Trophoblast cell (in vitro differentiated cells and primary cell): ENCODE measurements around the gene GTF2A1L.

ENCODE experiments used
- DNase-seq, 2 donors: peaks; one replicate each; pipeline ENCODE4 v3.0.0-alpha.2; 2016
- H2AFZ ChIP-seq: 2 replicates; pipeline ENCODE4 v1.6.1; 2013; ENCODE audit warnings: low read length, moderate library complexity, mild to moderate bottlenecking; ENCODE audit not compliant: insufficient read depth, poor library complexity
- H2AK5ac ChIP-seq: 2 replicates; pipeline ENCODE4 v1.6.1; 2013; ENCODE audit warnings: mild to moderate bottlenecking, low read length
- H2BK120ac ChIP-seq: 2 replicates; pipeline ENCODE4 v1.6.1; 2013; ENCODE audit warnings: low read length, mild to moderate bottlenecking, moderate library complexity; ENCODE audit not compliant: insufficient read depth, poor library complexity
- H2BK12ac ChIP-seq: 2 replicates; pipeline ENCODE4 v1.6.1; 2013; ENCODE audit warnings: mild to moderate bottlenecking, low read length, moderate library complexity
- H2BK5ac ChIP-seq: 2 replicates; pipeline ENCODE4 v1.6.1; 2013; ENCODE audit warnings: low read length, low read depth, moderate library complexity, mild to moderate bottlenecking; ENCODE audit not compliant: poor library complexity
- H3K14ac ChIP-seq: 2 replicates; pipeline ENCODE4 v1.6.1; 2013; ENCODE audit warnings: mild to moderate bottlenecking, low read length
- H3K18ac ChIP-seq: 2 replicates; pipeline ENCODE4 v1.6.1; 2013; ENCODE audit warnings: mild to moderate bottlenecking, low read length
- H3K23ac ChIP-seq: 2 replicates; pipeline ENCODE4 v1.6.1; 2013; ENCODE audit warnings: low read length
- H3K27ac ChIP-seq: 2 replicates; pipeline ENCODE4 v1.5.1; 2013; ENCODE audit warnings: low read depth, mild to moderate bottlenecking, inconsistent platforms, low read length, moderate library complexity
- H3K27me3 ChIP-seq: 2 replicates; pipeline ENCODE4 v1.6.1; 2013; ENCODE audit warnings: inconsistent platforms, mild to moderate bottlenecking, low read length, moderate library complexity; ENCODE audit not compliant: insufficient read depth
- H3K36me3 ChIP-seq, 2 experiments: 1 replicate in 1 of 2; 2 replicates in 1 of 2; pipeline ENCODE4 v1.6.1; 2013; ENCODE audit warnings: low read length in 2 of 2, mild to moderate bottlenecking in 2 of 2, moderate library complexity in 1 of 2; ENCODE audit not compliant: insufficient read depth in 2 of 2, control insufficient read depth in 1 of 2
- H3K4ac ChIP-seq: 2 replicates; pipeline ENCODE4 v1.6.1; 2013; ENCODE audit warnings: low read depth, mild to moderate bottlenecking, low read length, moderate library complexity
- H3K4me1 ChIP-seq, 2 experiments: 1 replicate in 1 of 2; 2 replicates in 1 of 2; pipeline ENCODE4 v1.6.1; 2013; ENCODE audit warnings: low read length in 2 of 2, mild to moderate bottlenecking in 2 of 2, moderate library complexity in 1 of 2; ENCODE audit not compliant: insufficient read depth in 2 of 2, control insufficient read depth in 1 of 2
- H3K4me2 ChIP-seq: 2 replicates; pipeline ENCODE4 v1.6.1; 2013; ENCODE audit warnings: inconsistent platforms, mild to moderate bottlenecking, low read length, moderate library complexity
- H3K4me3 ChIP-seq: 2 replicates; pipeline ENCODE4 v1.5.1; 2013; ENCODE audit warnings: mild to moderate bottlenecking, low read depth, low read length, inconsistent platforms
- H3K79me1 ChIP-seq: one replicate; pipeline ENCODE4 v1.6.1; 2013; ENCODE audit warnings: low read length
- H3K79me2 ChIP-seq: 2 replicates; pipeline ENCODE4 v1.6.1; 2013; ENCODE audit warnings: low read length, mild to moderate bottlenecking; ENCODE audit not compliant: control insufficient read depth, insufficient read depth, poor library complexity
- H3K9ac ChIP-seq: 2 replicates; pipeline ENCODE4 v1.6.1; 2013; ENCODE audit warnings: mild to moderate bottlenecking, low read length
- H3K9me3 ChIP-seq: 2 replicates; pipeline ENCODE4 v1.6.1; 2013; ENCODE audit warnings: low read depth, mild to moderate bottlenecking, control low read depth, inconsistent platforms, low read length; ENCODE audit not compliant: insufficient read depth
- H4K12ac ChIP-seq: 2 replicates; pipeline ENCODE4 v1.6.1; 2013; ENCODE audit warnings: low read depth, mild to moderate bottlenecking, low read length, moderate library complexity
- H4K8ac ChIP-seq: 2 replicates; pipeline ENCODE4 v1.6.1; 2013; ENCODE audit warnings: low read depth, mild to moderate bottlenecking, low read length, moderate library complexity
- H4K91ac ChIP-seq: one replicate; pipeline ENCODE4 v1.6.1; 2013; ENCODE audit warnings: low read depth, mild to moderate bottlenecking, low read length, moderate library complexity
- WGBS: extraction: QIAGEN DNeasy Blood & Tissue Kit; methylation state at CpG from one replicate; pipeline ENCODE4 v1.1.7; 2013; ENCODE audit warnings: missing lambda C conversion rate; ENCODE audit not compliant: insufficient read length, insufficient coverage; ENCODE audit errors: extremely low coverage; 5-methylcytosine and 5-hydroxymethylcytosine counted together

Gene GTF2A1L

GRCh38 chr2:48694149-48694548 is 76.5 kb downstream of the GTF2A1L start:
- Histone ChIP-seq H4K8ac (no peak overlapping the region), H3K18ac (no peak overlapping the region), H4K91ac (no peak overlapping the region), H3K79me1 (peaks cover 4% of the 10 kb centered on the region), H3K9me3 (no peaks in the 10 kb centered on the region), H3K4ac (no peak overlapping the region), H2BK12ac (no peak overlapping the region), H3K14ac (no peak overlapping the region), H4K12ac (no peak overlapping the region), H2AFZ (no peak overlapping the region), H3K27me3 (no peaks in the 10 kb centered on the region), H3K4me3 (no peak overlapping the region), H2BK120ac (no peak overlapping the region), H3K36me3 (no peaks in the 10 kb centered on the region), H3K4me2 (no peak overlapping the region), H3K23ac (no peak overlapping the region), H3K27ac (peak overlapping the region; percentile 89), H3K9ac (no peak overlapping the region), H2BK5ac (no peak overlapping the region), H3K4me1 (peaks cover 0 to 7% of the 10 kb centered on the region in 2 experiments), H3K79me2 (no peaks in the 10 kb centered on the region), H2AK5ac (no peak overlapping the region)
- peak; percentile 53 to 95 for DNase-seq
- no CpG with 5 or more reads among the region's 3 CpGs for WGBS

GRCh38 chr2:48695991-48696390 is 78.3 kb downstream of the GTF2A1L start:
- no peak overlapping the region for H4K91ac ChIP-seq
- H3K27ac ChIP-seq: no peak overlapping the region

GRCh38 chr2:48696881-48697280 is 79.2 kb downstream of the GTF2A1L start:
- Histone ChIP-seq H3K9me3 (no peaks in the 10 kb centered on the region), H3K27me3 (no peaks in the 10 kb centered on the region), H3K4me2 (no peak overlapping the region), H4K12ac (no peak overlapping the region), H3K27ac (no peak overlapping the region), H3K4me1 (peaks cover 0 to 5% of the 10 kb centered on the region in 2 experiments), H4K91ac (no peak overlapping the region), H3K79me2 (no peaks in the 10 kb centered on the region), H4K8ac (no peak overlapping the region), H3K36me3 (no peaks in the 10 kb centered on the region), H3K79me1 (peaks cover 4% of the 10 kb centered on the region), H2AK5ac (no peak overlapping the region), H2BK120ac (no peak overlapping the region), H2AFZ (no peak overlapping the region), H3K4me3 (no peak overlapping the region), H3K4ac (no peak overlapping the region), H3K14ac (no peak overlapping the region), H2BK5ac (no peak overlapping the region), H3K23ac (no peak overlapping the region), H3K18ac (no peak overlapping the region), H2BK12ac (no peak overlapping the region), H3K9ac (no peak overlapping the region)
- WGBS: no CpG with 5 or more reads among the region's 1 CpG
- peak; percentile 67 to 79 for DNase-seq

More at GRCh38 chr2:48695991-48696390, 78.3 kb downstream of the GTF2A1L start:
- no peaks in the 10 kb centered on the region for H3K9me3 ChIP-seq
- H3K79me2 ChIP-seq: no peaks in the 10 kb centered on the region
- DNase-seq: no peak
- no peak overlapping the region for H2BK5ac ChIP-seq
- H2AFZ ChIP-seq: no peak overlapping the region
- H3K23ac ChIP-seq: no peak overlapping the region
- no peak overlapping the region for H3K14ac ChIP-seq
- H3K36me3 ChIP-seq: no peaks in the 10 kb centered on the region
- peaks cover 4% of the 10 kb centered on the region for H3K79me1 ChIP-seq
- no peak overlapping the region for H3K4me2 ChIP-seq
- H3K4me3 ChIP-seq: no peak overlapping the region
- H4K12ac ChIP-seq: no peak overlapping the region
- H3K4ac ChIP-seq: no peak overlapping the region
- no peak overlapping the region for H2BK120ac ChIP-seq
- no peak overlapping the region for H3K9ac ChIP-seq
- no peak overlapping the region for H2BK12ac ChIP-seq
- H4K8ac ChIP-seq: no peak overlapping the region
- no peak overlapping the region for H3K18ac ChIP-seq
- no peaks in the 10 kb centered on the region for H3K27me3 ChIP-seq
- H2AK5ac ChIP-seq: no peak overlapping the region
- peaks cover 0 to 5% of the 10 kb centered on the region in 2 experiments for H3K4me1 ChIP-seq

- H2BK120ac ChIP-seq: no peak overlapping the region
- no peak overlapping the region for H4K12ac ChIP-seq
- H3K27me3 ChIP-seq: no peaks in the 10 kb centered on the region
- no peaks in the 10 kb centered on the region for H3K79me1 ChIP-seq
- no peak overlapping the region for H3K4ac ChIP-seq
- no peak overlapping the region for H3K14ac ChIP-seq
- no peak overlapping the region for H2BK5ac ChIP-seq
- no peak overlapping the region for H3K18ac ChIP-seq
- no peak for DNase-seq
- no peak overlapping the region for H3K9ac ChIP-seq
- H3K4me3 ChIP-seq: no peak overlapping the region
- no peak overlapping the region for H4K91ac ChIP-seq
- H2BK12ac ChIP-seq: no peak overlapping the region
- WGBS: no CpG with 5 or more reads among the region's 2 CpGs
- no peaks in the 10 kb centered on the region for H3K36me3 ChIP-seq
- no peak overlapping the region for H2AK5ac ChIP-seq
- H3K4me1 ChIP-seq: no peaks in the 10 kb centered on the region
- H4K8ac ChIP-seq: no peak overlapping the region
- H3K9me3 ChIP-seq: no peaks in the 10 kb centered on the region
- no peaks in the 10 kb centered on the region for H3K79me2 ChIP-seq
- no peak overlapping the region for H3K27ac ChIP-seq
- H3K23ac ChIP-seq: no peak overlapping the region
- no peak overlapping the region for H2AFZ ChIP-seq
- no peak overlapping the region for H3K4me2 ChIP-seq
These were observed 81.8 kb downstream of the GTF2A1L start for GRCh38 chr2:48699348-48699930.
